ENCODE measurements around the gene DNAJB8. TPM values are rescaled to one million over a fixed set of nuclear protein-coding genes. Genes with fewer than 3 reads are reported as not detected.

DNAJB8 gene
- total and polyA plus RNA-seq, 2 experiments from 2014 or later = not detected

DNA sequence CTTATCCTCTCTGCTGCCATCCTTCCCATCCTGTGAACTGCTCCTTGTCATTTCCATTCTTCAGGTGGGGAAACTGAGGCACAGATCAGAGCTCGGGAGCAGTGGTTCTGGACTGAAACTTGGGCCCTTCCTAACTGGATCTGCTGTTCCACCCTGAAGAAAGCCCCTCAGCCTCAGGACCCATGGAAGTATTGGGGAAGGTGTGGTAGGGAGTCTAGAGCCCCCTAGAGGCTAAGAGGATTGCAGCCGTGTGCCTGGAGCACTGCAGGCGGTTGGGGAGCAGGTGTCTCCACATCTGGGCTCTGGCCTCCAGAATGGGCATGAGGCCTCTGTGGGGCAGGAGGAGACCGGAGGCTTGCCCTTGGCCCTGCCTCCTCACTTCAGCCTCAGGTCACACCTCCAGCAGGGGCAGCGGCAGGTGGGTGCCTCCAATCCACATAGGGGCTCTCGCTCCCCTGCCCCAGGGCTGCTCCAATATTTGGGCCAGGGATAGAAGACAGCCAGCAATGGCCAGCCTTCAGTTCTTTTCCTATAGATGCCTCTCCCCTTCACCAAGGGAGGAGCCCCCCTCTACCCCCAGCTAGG is 28.1 kb downstream of the DNAJB8 start:
- no peak overlapping the region for H3K4me2 ChIP-seq
- H3K27me3 ChIP-seq = peaks cover 13% of the 10 kb centered on the region
- H3K4me1 ChIP-seq (ENCODE audit: insufficient read depth) = no peaks in the 10 kb centered on the region
- WGBS (ENCODE audit: low lambda C conversion rate, missing lambda C conversion rate) = 69% methylated on average over 6 of the region's 6 CpGs
- no peak overlapping the region for H2AFZ ChIP-seq
- no peaks in the 10 kb centered on the region for H4K20me1 ChIP-seq (ENCODE audit: insufficient read depth, poor library complexity, severe bottlenecking)
- no peak overlapping the region for H3K4me3 ChIP-seq
- H3K27ac ChIP-seq = no peak overlapping the region
- no peak for TF ChIP-seq EZH2phosphoT487 (IDR thresholded peaks at IDR 0.05; ENCODE audit: low read depth, severe bottlenecking, unreplicated experiment)
- TF ChIP-seq EZH2 (IDR thresholded peaks at IDR 0.05; ENCODE audit: borderline replicate concordance) = no peak
- TF ChIP-seq, protein P1, sequence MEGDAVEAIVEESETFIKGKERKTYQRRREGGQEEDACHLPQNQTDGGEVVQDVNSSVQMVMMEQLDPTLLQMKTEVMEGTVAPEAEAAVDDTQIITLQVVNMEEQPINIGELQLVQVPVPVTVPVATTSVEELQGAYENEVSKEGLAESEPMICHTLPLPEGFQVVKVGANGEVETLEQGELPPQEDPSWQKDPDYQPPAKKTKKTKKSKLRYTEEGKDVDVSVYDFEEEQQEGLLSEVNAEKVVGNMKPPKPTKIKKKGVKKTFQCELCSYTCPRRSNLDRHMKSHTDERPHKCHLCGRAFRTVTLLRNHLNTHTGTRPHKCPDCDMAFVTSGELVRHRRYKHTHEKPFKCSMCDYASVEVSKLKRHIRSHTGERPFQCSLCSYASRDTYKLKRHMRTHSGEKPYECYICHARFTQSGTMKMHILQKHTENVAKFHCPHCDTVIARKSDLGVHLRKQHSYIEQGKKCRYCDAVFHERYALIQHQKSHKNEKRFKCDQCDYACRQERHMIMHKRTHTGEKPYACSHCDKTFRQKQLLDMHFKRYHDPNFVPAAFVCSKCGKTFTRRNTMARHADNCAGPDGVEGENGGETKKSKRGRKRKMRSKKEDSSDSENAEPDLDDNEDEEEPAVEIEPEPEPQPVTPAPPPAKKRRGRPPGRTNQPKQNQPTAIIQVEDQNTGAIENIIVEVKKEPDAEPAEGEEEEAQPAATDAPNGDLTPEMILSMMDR (IDR thresholded peaks at IDR 0.05; ENCODE audit: poor library complexity) = peak; percentile 12
- no peaks in the 10 kb centered on the region for H3K9me2 ChIP-seq (replicated peaks; ENCODE audit: insufficient read depth)
- DNase-seq (ENCODE audit: low spot score) = no peak
- H3K79me2 ChIP-seq = no peaks in the 10 kb centered on the region
- no peaks in the 10 kb centered on the region for H3K36me3 ChIP-seq (replicated peaks; ENCODE audit: insufficient read depth, low read depth)
- H3K9me3 ChIP-seq (ENCODE audit: low read depth) = no peaks in the 10 kb centered on the region

DNA sequence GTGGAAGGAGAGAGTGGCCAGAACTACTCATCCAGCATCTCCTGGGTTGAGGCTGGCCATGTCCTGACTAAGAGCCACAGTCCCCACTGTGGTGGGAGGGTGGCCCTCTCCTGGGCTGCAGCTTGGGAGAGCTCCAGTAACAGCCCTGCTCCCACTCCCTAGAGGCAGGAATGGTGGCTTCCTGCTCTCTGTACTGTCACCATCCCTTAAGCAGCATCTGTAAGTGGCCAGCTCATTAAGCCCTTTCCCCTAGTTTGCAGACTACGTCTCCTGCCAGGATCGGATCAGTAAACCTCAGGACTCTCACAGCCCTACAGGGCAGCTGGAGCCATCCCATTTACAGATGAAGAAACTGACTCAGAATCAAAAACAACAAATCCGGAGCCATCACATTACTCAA is 30.5 kb downstream of the DNAJB8 start:
- 81% methylated on average over 3 of the region's 3 CpGs for WGBS (ENCODE audit: low lambda C conversion rate, missing lambda C conversion rate)
- H3K4me3 ChIP-seq = no peak overlapping the region
- no peak overlapping the region for H3K27ac ChIP-seq
- H3K27me3 ChIP-seq = peaks cover 35% of the 10 kb centered on the region
- no peaks in the 10 kb centered on the region for H3K79me2 ChIP-seq
- no peak overlapping the region for H3K4me2 ChIP-seq
- no peak for TF ChIP-seq EZH2 (IDR thresholded peaks at IDR 0.05; ENCODE audit: borderline replicate concordance)
- TF ChIP-seq, protein P1 (IDR thresholded peaks at IDR 0.05; ENCODE audit: poor library complexity) = no peak
- no peak for TF ChIP-seq EZH2phosphoT487 (IDR thresholded peaks at IDR 0.05; ENCODE audit: low read depth, severe bottlenecking, unreplicated experiment)
- H3K9me2 ChIP-seq (replicated peaks; ENCODE audit: insufficient read depth) = no peaks in the 10 kb centered on the region
- no peaks in the 10 kb centered on the region for H3K9me3 ChIP-seq (ENCODE audit: low read depth)
- DNase-seq (ENCODE audit: low spot score) = no peak
- no peaks in the 10 kb centered on the region for H3K36me3 ChIP-seq (replicated peaks; ENCODE audit: insufficient read depth, low read depth)
- H3K4me1 ChIP-seq (ENCODE audit: insufficient read depth) = peaks cover 5% of the 10 kb centered on the region
- no peak overlapping the region for H2AFZ ChIP-seq
- H4K20me1 ChIP-seq (ENCODE audit: insufficient read depth, poor library complexity, severe bottlenecking) = no peaks in the 10 kb centered on the region

GRCh38 chr3:128435561-128435960 is 31.1 kb downstream of the DNAJB8 start:
- WGBS (ENCODE audit: low lambda C conversion rate, missing lambda C conversion rate) = 80% methylated on average over 5 of the region's 5 CpGs
- DNase-seq (ENCODE audit: low spot score) = no peak
- TF ChIP-seq, protein P1 (IDR thresholded peaks at IDR 0.05; ENCODE audit: poor library complexity) = no peak
- no peak for TF ChIP-seq EZH2phosphoT487 (IDR thresholded peaks at IDR 0.05; ENCODE audit: low read depth, severe bottlenecking, unreplicated experiment)
- TF ChIP-seq EZH2 (IDR thresholded peaks at IDR 0.05; ENCODE audit: borderline replicate concordance) = no peak

More at GRCh38 chr3:128435561-128435960, 31.1 kb downstream of the DNAJB8 start:
- H3K4me1 ChIP-seq (ENCODE audit: insufficient read depth) = peaks cover 5% of the 10 kb centered on the region
- H3K9me2 ChIP-seq (replicated peaks; ENCODE audit: insufficient read depth) = no peaks in the 10 kb centered on the region
- H3K27ac ChIP-seq = no peak overlapping the region
- no peak overlapping the region for H3K4me2 ChIP-seq
- no peaks in the 10 kb centered on the region for H4K20me1 ChIP-seq (ENCODE audit: insufficient read depth, poor library complexity, severe bottlenecking)
- H3K36me3 ChIP-seq (replicated peaks; ENCODE audit: insufficient read depth, low read depth) = no peaks in the 10 kb centered on the region
- H3K27me3 ChIP-seq = peaks cover 42% of the 10 kb centered on the region
- no peak overlapping the region for H2AFZ ChIP-seq
- no peak overlapping the region for H3K4me3 ChIP-seq
- no peaks in the 10 kb centered on the region for H3K9me3 ChIP-seq (ENCODE audit: low read depth)
- H3K79me2 ChIP-seq = no peaks in the 10 kb centered on the region

All from hepatocyte (in vitro differentiated cells).